H1 (cell line): ENCODE measurements around the gene AMH. TPM values are rescaled to one million over a fixed set of nuclear protein-coding genes. Genes with fewer than 3 reads are reported as not detected.

Experiments used
- CTCF ChIA-PET: fragments of 300-600 bp; sonication (Branson Sonifier 250); formaldehyde crosslinking; loops from one replicate; lab custom pipeline; 2021; ENCODE audit not compliant: partially characterized antibody; lab: Charles Lee
- POLR2A ChIA-PET: fragments of 300-600 bp; sonication (Branson Sonifier 250); formaldehyde crosslinking; loops from one replicate; lab custom pipeline; 2021; ENCODE audit warnings: inconsistent platforms; ENCODE audit not compliant: partially characterized antibody; lab: Charles Lee
- DNase-seq, 2 experiments: peaks; one replicate each; pipeline versions ENCODE4 v3.0.0 to v3.0.0-alpha.2; 2010 to 2022; ENCODE audit warnings: low spot score in 2 of 2, low read depth in 1 of 2, mixed read lengths in 1 of 2
- FAIRE-seq: peaks from 2 replicates; lab custom pipeline; 2011; peaks lifted over from hg19 to GRCh38; lab: Jason Lieb, UNC
- H2AFZ ChIP-seq: 2 replicates; pipeline ENCODE4 v1.8.1; 2012; ENCODE audit warnings: low read length, inconsistent platforms
- H2AK5ac ChIP-seq: 2 replicates; pipeline ENCODE4 v1.6.1; 2013; ENCODE audit warnings: low read depth, low read length
- H2BK120ac ChIP-seq: replicated peaks from 2 replicates; pipeline ENCODE3; 2013; ENCODE audit warnings: low read depth, low read length, inconsistent platforms
- H2BK12ac ChIP-seq: 2 replicates; pipeline ENCODE4 v1.6.1; 2013; ENCODE audit warnings: low read depth, low read length
- H2BK15ac ChIP-seq: 2 replicates; pipeline ENCODE4 v1.6.1; 2013; ENCODE audit warnings: low read length
- H2BK20ac ChIP-seq: 2 replicates; pipeline ENCODE4 v1.6.1; 2013; ENCODE audit warnings: low read length
- H2BK5ac ChIP-seq: 2 replicates; pipeline ENCODE4 v1.6.1; 2013; ENCODE audit warnings: low read depth, low read length
- H3K14ac ChIP-seq: 2 replicates; pipeline ENCODE4 v1.6.1; 2013; ENCODE audit warnings: inconsistent platforms; ENCODE audit not compliant: insufficient read length
- H3K18ac ChIP-seq: 2 replicates; pipeline ENCODE4 v1.6.1; 2013; ENCODE audit warnings: low read length; ENCODE audit errors: extremely low read depth
- H3K23ac ChIP-seq: 2 replicates; pipeline ENCODE4 v1.6.1; 2013; ENCODE audit warnings: inconsistent platforms; ENCODE audit not compliant: insufficient read length
- H3K23me2 ChIP-seq: 2 replicates; pipeline ENCODE4 v1.6.1; 2013; ENCODE audit warnings: low read depth, low read length
- H3K27ac ChIP-seq: 2 replicates; pipeline ENCODE4 v1.6.1; 2011; ENCODE audit warnings: low read depth, low read length, inconsistent platforms
- H3K27me3 ChIP-seq, 4 experiments: replicated peaks in 1 of 4; 1 replicate in 1 of 4; 2 replicates in 3 of 4; pipeline versions ENCODE4 v1.6.1 to v1.8.1; 2011 to 2013; ENCODE audit warnings: low read length in 3 of 4, mild to moderate bottlenecking in 3 of 4, inconsistent platforms in 2 of 4, mixed read lengths in 2 of 4, moderate library complexity in 1 of 4; ENCODE audit not compliant: control insufficient read depth in 3 of 4, insufficient read depth in 3 of 4; ENCODE audit errors: extremely low read depth in 1 of 4
- H3K36me3 ChIP-seq, 4 experiments: 2 replicates each; pipeline versions ENCODE4 v1.6.1 to v1.8.1; 2011 to 2013; ENCODE audit warnings: mild to moderate bottlenecking in 4 of 4, low read length in 3 of 4, moderate library complexity in 2 of 4, control low read depth in 1 of 4, inconsistent platforms in 1 of 4; ENCODE audit not compliant: insufficient read depth in 4 of 4, control insufficient read depth in 2 of 4
- H3K4ac ChIP-seq: replicated peaks from 2 replicates; pipeline ENCODE3; 2013; ENCODE audit warnings: low read length, low read depth, mixed read lengths, inconsistent platforms; ENCODE audit not compliant: insufficient read length
- H3K4me1 ChIP-seq, 4 experiments: replicated peaks in 1 of 4; 1 replicate in 1 of 4; 2 replicates in 3 of 4; pipeline versions ENCODE4 v1.6.1 to v1.8.1; 2011 to 2013; ENCODE audit warnings: low read length in 3 of 4, inconsistent platforms in 2 of 4, mixed read lengths in 1 of 4; ENCODE audit not compliant: insufficient read depth in 4 of 4, control insufficient read depth in 3 of 4
- H3K4me2 ChIP-seq, 2 experiments: 2 replicates each; pipeline versions ENCODE4 v1.6.1 to v1.8.1; 2011 to 2013; ENCODE audit warnings: low read depth in 2 of 2, low read length in 2 of 2, control low read depth in 1 of 2, inconsistent platforms in 1 of 2, mild to moderate bottlenecking in 1 of 2; ENCODE audit not compliant: insufficient read depth in 1 of 2
- H3K4me3 ChIP-seq, 4 experiments: fragments of 200-600, 300-600 bp in 1 of 4; sonication (generic), shearing (Covaris generic), sonication (Bioruptor Twin) in 1 of 4; 2 replicates each; pipeline versions ENCODE4 v1.5.1 to v1.8.1; 2011 to 2016; ENCODE audit warnings: low read length in 4 of 4, low read depth in 3 of 4, control low read depth in 2 of 4, inconsistent platforms in 2 of 4, mild to moderate bottlenecking in 2 of 4, mixed read lengths in 1 of 4, moderate library complexity in 1 of 4; ENCODE audit not compliant: insufficient read depth in 2 of 4; ENCODE audit errors: extremely low read depth in 1 of 4
- H3K56ac ChIP-seq: replicated peaks from 2 replicates; pipeline ENCODE3; 2013; ENCODE audit warnings: low read depth, mild to moderate bottlenecking, mixed read lengths, low read length, inconsistent platforms; ENCODE audit not compliant: insufficient read length
- H3K79me1 ChIP-seq: 2 replicates; pipeline ENCODE4 v1.6.1; 2013; ENCODE audit warnings: low read depth, low read length, control low read depth
- H3K79me2 ChIP-seq, 2 experiments: 2 replicates each; pipeline versions ENCODE4 v1.6.1 to v1.8.1; 2012 to 2013; ENCODE audit warnings: low read length in 2 of 2, mild to moderate bottlenecking in 2 of 2, inconsistent platforms in 1 of 2; ENCODE audit not compliant: insufficient read depth in 2 of 2, control insufficient read depth in 1 of 2
- H3K9ac ChIP-seq, 4 experiments: replicated peaks in 1 of 4; 1 replicate in 1 of 4; 2 replicates in 3 of 4; pipeline versions ENCODE4 v1.6.1 to v1.8.1; 2011 to 2013; ENCODE audit warnings: low read depth in 3 of 4, low read length in 3 of 4, control low read depth in 2 of 4, mild to moderate bottlenecking in 2 of 4, moderate library complexity in 2 of 4, inconsistent platforms in 1 of 4; ENCODE audit errors: extremely low read depth in 1 of 4
- H3K9me3 ChIP-seq, 2 experiments: 2 replicates each; pipeline versions ENCODE4 v1.6.1 to v1.8.1; 2012 to 2013; ENCODE audit warnings: mild to moderate bottlenecking in 2 of 2, moderate library complexity in 2 of 2, control low read depth in 1 of 2, inconsistent platforms in 1 of 2, low read depth in 1 of 2, low read length in 1 of 2, mixed read lengths in 1 of 2; ENCODE audit not compliant: insufficient read depth in 2 of 2
- H4K20me1 ChIP-seq, 2 experiments: replicated peaks in 1 of 2; 2 replicates each; pipeline versions ENCODE3 to v1.8.1; 2011 to 2013; ENCODE audit warnings: inconsistent platforms in 2 of 2, low read length in 2 of 2, mild to moderate bottlenecking in 1 of 2; ENCODE audit not compliant: insufficient read depth in 2 of 2, control insufficient read depth in 1 of 2
- H4K5ac ChIP-seq: 2 replicates; pipeline ENCODE4 v1.6.1; 2013; ENCODE audit warnings: low read length, low read depth, mixed read lengths, inconsistent platforms; ENCODE audit not compliant: insufficient read length
- H4K8ac ChIP-seq: 2 replicates; pipeline ENCODE4 v1.8.0; 2013; ENCODE audit warnings: mild to moderate bottlenecking, moderate library complexity, low read length, inconsistent platforms; ENCODE audit not compliant: insufficient read depth; ENCODE audit errors: extremely low read depth
- H4K91ac ChIP-seq: replicated peaks from 2 replicates; pipeline ENCODE3; 2013; ENCODE audit warnings: low read length, mixed read lengths, inconsistent platforms; ENCODE audit not compliant: insufficient read length
- ATF2 ChIP-seq: IDR thresholded peaks from 2 replicates; pipeline ENCODE4 v1.6.1; 2012; ENCODE audit warnings: low read length, inconsistent platforms
- CHD1 ChIP-seq: IDR thresholded peaks from 2 replicates; pipeline ENCODE4 v1.6.1; 2012; ENCODE audit warnings: low read depth, low read length, improper control_type of control experiment
- HDAC6 ChIP-seq: IDR thresholded peaks from one replicate; pipeline ENCODE4 v1.7.1; 2012; ENCODE audit warnings: low read depth, mild to moderate bottlenecking, inconsistent platforms, low read length, moderate library complexity
- NANOG ChIP-seq: IDR thresholded peaks from 2 replicates; pipeline ENCODE4 v1.6.1; 2011; ENCODE audit warnings: low read length, low read depth, mild to moderate bottlenecking, inconsistent platforms; ENCODE audit not compliant: insufficient read depth, poor library complexity, severe bottlenecking
- POLR2AphosphoS5 ChIP-seq: IDR thresholded peaks from 2 replicates; pipeline ENCODE4 v1.6.1; 2011; ENCODE audit warnings: low read depth, low read length
- RAD21 ChIP-seq, 2 experiments: IDR thresholded peaks in 1 of 2; conservative IDR thresholded peaks in 1 of 2; 2 replicates each; pipeline ENCODE4 v1.6.1; 2011; ENCODE audit warnings: low read depth in 2 of 2, low read length in 2 of 2, improper control_type of control experiment in 1 of 2, inconsistent platforms in 1 of 2, mild to moderate bottlenecking in 1 of 2, moderate library complexity in 1 of 2
- RBBP5 ChIP-seq: IDR thresholded peaks from 2 replicates; pipeline ENCODE4 v1.7.1; 2012; ENCODE audit warnings: low read depth, mild to moderate bottlenecking, inconsistent platforms, low read length, moderate library complexity, borderline replicate concordance
- RXRA ChIP-seq: IDR thresholded peaks from 2 replicates; pipeline ENCODE4 v1.6.1; 2011; ENCODE audit warnings: low read depth, mild to moderate bottlenecking, low read length, moderate library complexity; ENCODE audit not compliant: insufficient read depth
- SIX5 ChIP-seq: IDR thresholded peaks from 2 replicates; pipeline ENCODE4 v1.6.1; 2011; ENCODE audit warnings: mild to moderate bottlenecking, low read depth, low read length
- SUZ12 ChIP-seq: fragments of 200-600 bp; sonication (generic); IDR thresholded peaks from 2 replicates; pipeline ENCODE4 v1.6.1; 2012; ENCODE audit warnings: mild to moderate bottlenecking, inconsistent platforms, low read length, moderate library complexity, mixed read lengths
- WGBS, 2 experiments: shearing (Covaris generic) in 1 of 2; methylation state at CpG; one replicate each; pipeline versions ENCODE4 v1.1.6 to v1.1.7; 2013 to 2015; ENCODE audit warnings: low lambda C conversion rate in 2 of 2, mixed read lengths in 2 of 2, inconsistent platforms in 1 of 2, low coverage in 1 of 2, missing lambda C conversion rate in 1 of 2; ENCODE audit not compliant: insufficient replicate concordance in 2 of 2, insufficient coverage in 1 of 2, insufficient read length in 1 of 2; ENCODE audit errors: extremely low coverage in 1 of 2, missing lambda C conversion rate in 1 of 2; 5-methylcytosine and 5-hydroxymethylcytosine counted together
- polyA plus RNA-seq, 7 experiments: library from polyadenylated mRNA; depleted of rRNA in 3 of 7; stranded (reverse) in 5 of 7; unstranded in 2 of 7; fragments of >200 nt in 5 of 7; fragments of 200-250 nt in 2 of 7; gene quantifications; 1 replicate in 5 of 7; 2 replicates in 1 of 7; 4 replicates in 1 of 7; pipeline versions ENCODE4 v1.2.1 to v1.2.3, GENCODE V29; 2011 to 2013; ENCODE audit warnings: missing spikeins in 2 of 7, mixed read lengths in 2 of 7
- total RNA-seq: library from RNA; stranded (reverse); fragmentation: NEBNext Ultra II Directional; extraction: Animal tissue kit (Norgen Biotek cat#: 25700); gene quantifications from 2 replicates; pipeline ENCODE4 v1.2.1, GENCODE V29; 2021

Gene AMH
- total and polyA plus RNA-seq, 2 of the 8 experiments (the other 6 are each of a cell fraction or from before 2014, with no cell fraction given) = 10.5 to 15.4 TPM

GRCh38 chr19:2277138-2277537 is 28.0 kb downstream of the AMH start:
- DNase-seq (no peak), FAIRE-seq (no peak)
- Histone ChIP-seq H4K20me1 (peaks cover 9 to 15% of the 10 kb centered on the region in 2 experiments), H4K8ac (no peak overlapping the region), H2BK15ac (no peak overlapping the region), H3K4ac (no peak overlapping the region), H3K18ac (no peak overlapping the region), H4K5ac (no peak overlapping the region), H3K4me2 (no peak overlapping the region), H3K79me1 (peaks cover 3% of the 10 kb centered on the region; the same call in 1 of the 2 replicates), H2BK120ac (no peak overlapping the region), H2BK20ac (no peak overlapping the region), H3K79me2 (peaks cover 0 to 13% of the 10 kb centered on the region in 2 experiments; a peak in 2 of 4 replicates), H3K23ac (no peak overlapping the region), H3K14ac (no peak overlapping the region), H2BK5ac (no peak overlapping the region), H3K27me3 (peaks cover 0 to 6% (median 4%) of the 10 kb centered on the region in 4 experiments; a peak in 5 of 7 replicates), H3K4me3 (no peak overlapping the region), H4K91ac (no peak overlapping the region), H2AK5ac (no peak overlapping the region), H3K27ac (no peak overlapping the region), H2BK12ac (no peak overlapping the region), H3K9me3 (no peaks in the 10 kb centered on the region), H3K56ac (no peak overlapping the region), H3K23me2 (peaks cover 3% of the 10 kb centered on the region; the same call in 1 of the 2 replicates), H2AFZ (no peak overlapping the region), H3K9ac (no peak overlapping the region), H3K4me1 (peaks cover 0 to 12% (median 2%) of the 10 kb centered on the region in 4 experiments; a peak in 4 of 7 replicates), H3K36me3 (peaks cover 2 to 12% (median 6%) of the 10 kb centered on the region in 4 experiments; a peak in 4 of 8 replicates)
- ChIA-PET POLR2A (interaction anchor here (0.6 to 23.4 kb wide), 11 partner anchors 9 to 104 kb away, joined by 3 to 330 read pairs (median 4); partner anchors contain the start of genes AMH, JSRP1 and PLEKHJ1), CTCF (interaction anchor here (0.7 to 6.2 kb wide), 10 partner anchors 10 to 257 kb away, joined by 3 to 106 read pairs (median 6); partner anchors contain the start of gene JSRP1)
- TF ChIP-seq RXRA (no peak), RAD21 (IDR thresholded peaks at IDR 0.05 in 1 of 2, conservative IDR thresholded peaks at IDR 0.05 in 1 of 2; ENCODE audit: low read depth in 2 of 2, low read length in 2 of 2) (no peak), POLR2AphosphoS5 (no peak), SIX5 (no peak), RBBP5 (no peak), CHD1 (no peak), SUZ12 (no peak), HDAC6 (no peak), ATF2 (no peak), NANOG (no peak)
- WGBS, 2 experiments = 92% methylated on average over 9 of the region's 9 CpGs; no CpG with 5 or more reads in 1 of the 2 experiments
